ENCODE data around the gene DCP1A.
A peak's percentile ranks its signal among the peaks of the same experiment; 100 is the strongest.
"Not testable (repeated sequence)": the region's sequence is repeated elsewhere in the genome, so short reads cannot be mapped to it uniquely, and the experiment has no call there.

The DCP1A gene

GRCh38 chr3:53261712-53262111 lies 85.6 kb downstream of the DCP1A start:
- no peak for DNase-seq

GRCh38 chr3:53260286-53260785 lies 87.0 kb downstream of the DCP1A start:
- DNase-seq: no peak

GRCh38 chr3:53259427-53260259 lies 87.7 kb downstream of the DCP1A start:
- no peak for DNase-seq

GRCh38 chr3:53258600-53259426 lies 88.5 kb downstream of the DCP1A start:
- DNase-seq: no peak

GRCh38 chr3:53257465-53257864 lies 89.9 kb downstream of the DCP1A start:
- DNase-seq: no peak

GRCh38 chr3:53256704-53257055 lies 90.7 kb downstream of the DCP1A start:
- no peak for DNase-seq

GRCh38 chr3:53255775-53256703 lies 91.3 kb downstream of the DCP1A start, which contains the start of gene TKT:
Gene TKT (minus strand): TSS chr3:53256022. CDS start chr3:53255942, 80 bp downstream.
- DNase-seq: peak; percentile 74

GRCh38 chr3:53255423-53255774 lies 91.9 kb downstream of the DCP1A start:
- peak; percentile 25 for DNase-seq

GRCh38 chr3:53254509-53255422 lies 92.6 kb downstream of the DCP1A start:
- DNase-seq: peak; percentile 44

- DNase-seq: no peak
Measured at GRCh38 chr3:53253707-53254508, 93.4 kb downstream of the DCP1A start.

- DNase-seq: not testable (repeated sequence)
Measured at GRCh38 chr3:53252947-53253322, 94.4 kb downstream of the DCP1A start.

GRCh38 chr3:53252096-53252946 lies 95.0 kb downstream of the DCP1A start:
- no peak for DNase-seq

GRCh38 chr3:53250881-53251605 lies 96.3 kb downstream of the DCP1A start:
- no peak for DNase-seq

GRCh38 chr3:53250453-53250852 lies 96.9 kb downstream of the DCP1A start:
- no peak for DNase-seq

GRCh38 chr3:53248161-53248560 lies 99.2 kb downstream of the DCP1A start:
- DNase-seq: no peak

GRCh38 chr3:53247619-53248018 lies 99.7 kb downstream of the DCP1A start:
- no peak for DNase-seq

- no peak for DNase-seq
Measured at GRCh38 chr3:53244271-53244670, 103.1 kb downstream of the DCP1A start.

GRCh38 chr3:53243785-53244184 lies 103.6 kb downstream of the DCP1A start:
- no peak for DNase-seq

GRCh38 chr3:53243165-53243564 lies 104.2 kb downstream of the DCP1A start:
- DNase-seq: no peak

Data from activated gamma-delta T cell treated with Interleukin-2 at 50 U/mL for 16 hours (primary cell).